WI38 (cell line): ENCODE data around the gene GGACT.
"Not testable (repeated sequence)": the region's sequence is repeated elsewhere in the genome, so short reads cannot be mapped to it uniquely, and the experiment has no call there.

Experiments used
- H3K4me3 ChIP-seq: 2 replicates; pipeline ENCODE4 v1.5.1; 2011; ENCODE audit warnings: low read depth, mild to moderate bottlenecking, control low read depth, low read length
- CTCF ChIP-seq: IDR thresholded peaks from 2 replicates; pipeline ENCODE4 v1.5.1; 2012; ENCODE audit warnings: low read depth, mild to moderate bottlenecking, control low read depth, low read length

The GGACT gene

GRCh38 chr13:100630555-100630954 is 42.0 kb upstream of the GGACT start:
- no peak for TF ChIP-seq CTCF
- no peak overlapping the region for H3K4me3 ChIP-seq

- no peak overlapping the region for H3K4me3 ChIP-seq
- TF ChIP-seq CTCF, result no peak
Measured at GRCh38 chr13:100627120-100627519, 38.5 kb upstream of the GGACT start.

GRCh38 chr13:100625447-100625846 is 36.9 kb upstream of the GGACT start:
- no peak for TF ChIP-seq CTCF
- H3K4me3 ChIP-seq, result no peak overlapping the region

DNA sequence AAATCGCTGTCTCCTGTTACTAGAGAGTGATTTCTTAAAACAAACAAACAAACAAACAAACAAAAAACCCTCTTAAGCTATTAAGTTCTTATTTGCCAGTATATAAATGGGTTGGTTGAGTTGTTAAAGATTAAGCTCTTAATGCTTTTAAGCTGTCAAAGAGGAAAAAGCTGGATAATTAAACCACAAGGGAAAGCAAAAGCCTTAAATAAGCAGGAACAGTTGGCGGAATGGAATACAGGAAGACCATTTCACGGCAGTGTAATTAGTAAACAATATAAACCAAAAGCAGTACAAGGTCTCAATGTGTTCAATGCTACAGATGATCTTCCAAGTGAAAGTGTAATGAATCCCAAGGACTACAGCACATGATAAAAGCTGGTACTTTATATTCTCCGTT is 32.2 kb upstream of the GGACT start:
- no peak overlapping the region for H3K4me3 ChIP-seq
- TF ChIP-seq CTCF, result no peak

DNA sequence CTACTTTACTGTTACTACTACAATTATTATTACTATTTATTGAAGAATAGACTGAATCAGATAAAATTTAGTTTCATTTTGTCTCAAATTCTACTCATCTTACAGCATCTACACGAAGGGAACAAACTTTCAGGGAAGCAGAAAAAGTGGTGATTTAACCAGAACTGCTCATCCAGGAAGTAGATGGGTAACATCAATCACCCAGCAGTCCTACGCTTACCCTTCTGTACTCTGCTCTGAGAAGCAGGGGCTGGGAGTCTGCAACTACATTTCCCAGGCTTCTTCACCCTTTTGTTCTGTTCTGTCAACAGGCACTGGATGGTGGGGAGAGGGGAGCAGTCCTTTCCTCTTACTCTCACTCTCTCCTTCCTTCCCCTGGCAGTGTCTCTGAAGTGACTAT is 31.4 kb upstream of the GGACT start:
- no peak overlapping the region for H3K4me3 ChIP-seq
- no peak for TF ChIP-seq CTCF

GRCh38 chr13:100618897-100619296 is 30.3 kb upstream of the GGACT start:
- H3K4me3 ChIP-seq, result not testable (repeated sequence)

GRCh38 chr13:100613031-100613430 is 24.4 kb upstream of the GGACT start:
- no peak for TF ChIP-seq CTCF
- H3K4me3 ChIP-seq, result no peak overlapping the region

- no peak overlapping the region for H3K4me3 ChIP-seq
- no peak for TF ChIP-seq CTCF
Measured at GRCh38 chr13:100611678-100612492, 23.3 kb upstream of the GGACT start.
